Left lung (tissue), 10 donors: Measurements from ENCODE around the gene WDR73. TPM values are rescaled to one million over a fixed set of nuclear protein-coding genes. Genes with fewer than 3 reads are reported as not detected.

Source experiments
- ATAC-seq: fragments of 200-7000 bp; cut with Tn5 transposase; one replicate; pipeline ENCODE4 v1.9.1; 2020; ENCODE audit warnings: moderate library complexity
- DNase-seq, 4 donors: peaks; one replicate each; pipeline ENCODE4 v3.0.0-alpha.2; 2013 to 2020
- H3K27ac ChIP-seq, 2 donors: fragments of 200-600 bp; sonication (generic) in 1 of 2; one replicate each; pipeline versions ENCODE4 v1.5.0 to v1.8.0; 2020 to 2021
- H3K27me3 ChIP-seq, 2 donors: fragments of 200-600 bp; sonication (generic) in 1 of 2; one replicate each; pipeline versions ENCODE4 v1.5.0 to v1.8.0; 2020 to 2021
- H3K36me3 ChIP-seq, 2 donors: fragments of 200-600 bp; sonication (generic) in 1 of 2; one replicate each; pipeline versions ENCODE4 v1.5.0 to v1.8.0; 2020 to 2021
- H3K4me1 ChIP-seq, 2 donors: fragments of 200-600 bp; one replicate each; pipeline ENCODE4 v1.8.0; 2021
- H3K4me3 ChIP-seq, 2 donors: fragments of 200-600 bp; sonication (generic) in 1 of 2; one replicate each; pipeline versions ENCODE4 v1.5.0 to v1.8.0; 2020 to 2021; ENCODE audit warnings: mild to moderate bottlenecking in 1 of 2
- H3K9me3 ChIP-seq, 2 donors: fragments of 200-600 bp; sonication (generic) in 1 of 2; one replicate each; pipeline versions ENCODE4 v1.5.0 to v1.8.0; 2020 to 2021
- intact Hi-C, 2 donors: fragments of 100-400 bp; cut with DNase I; formaldehyde crosslinking; loops; one replicate each; pipeline versions ENCODE4 v1.11.2 to v1.14.2; 2022
- polyA plus RNA-seq, 6 donors: library from polyadenylated mRNA; unstranded; fragments of 120-200 nt; gene quantifications; one replicate each; pipeline ENCODE4 v1.2.1, GENCODE V29; 2013; ENCODE audit not compliant: insufficient read length in 6 of 6
- total RNA-seq, 2 donors: library from RNA; stranded (reverse); fragmentation: NEBNext Ultra II Directional; extraction: Animal tissue kit (Norgen Biotek cat#: 25700); gene quantifications; one replicate each; pipeline ENCODE4 v1.2.1, GENCODE V29; 2021
- TF ChIP-seq, protein P1 (sequence below), 2 donors: fragments of 200-600 bp; sonication (generic) in 1 of 2; IDR thresholded peaks; one replicate each; pipeline versions ENCODE4 v1.5.0 to v1.8.0; 2021; ENCODE audit warnings: antibody characterized with exemption in 2 of 2
- donor health status: DM: no; HTN: yes; CAD: no.
- donor health status: DM: no; HTN: no; CAD: no.

The WDR73 gene
- total and polyA plus RNA-seq, 8 donors, result 25.5 to 48.2 (median 40.2) TPM

DNA sequence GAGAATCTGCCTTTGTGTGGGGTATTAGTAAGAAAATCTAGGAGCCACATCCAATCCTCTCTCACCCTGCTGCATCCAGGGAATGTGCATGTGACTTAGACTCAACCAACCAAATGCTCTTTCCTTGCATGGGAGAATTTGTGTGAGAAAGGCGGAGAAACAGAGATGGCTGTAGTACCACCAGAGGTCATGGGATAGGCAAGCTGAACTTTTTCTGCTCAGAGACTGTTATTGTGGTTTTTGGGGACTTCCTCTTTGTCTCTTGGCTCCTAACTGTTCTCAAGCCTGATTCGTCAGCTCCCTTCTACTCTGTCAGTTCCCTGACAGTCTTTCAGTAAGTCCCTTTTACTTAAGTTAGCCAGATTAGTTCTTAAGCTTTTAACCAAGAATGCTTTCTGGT lies 55.8 kb downstream of the WDR73 start:
- peak; percentile 4 for ATAC-seq
- Histone ChIP-seq H3K27me3 (no peaks in the 10 kb centered on the region), H3K9me3 (no peaks in the 10 kb centered on the region), H3K36me3 (no peaks in the 10 kb centered on the region), H3K4me3 (no peak overlapping the region), H3K27ac (peak overlapping the region; percentile 34 to 71), H3K4me1 (peaks cover 4 to 57% of the 10 kb centered on the region in 2 donors)
- DNase-seq, result no peak
- TF ChIP-seq, protein P1, sequence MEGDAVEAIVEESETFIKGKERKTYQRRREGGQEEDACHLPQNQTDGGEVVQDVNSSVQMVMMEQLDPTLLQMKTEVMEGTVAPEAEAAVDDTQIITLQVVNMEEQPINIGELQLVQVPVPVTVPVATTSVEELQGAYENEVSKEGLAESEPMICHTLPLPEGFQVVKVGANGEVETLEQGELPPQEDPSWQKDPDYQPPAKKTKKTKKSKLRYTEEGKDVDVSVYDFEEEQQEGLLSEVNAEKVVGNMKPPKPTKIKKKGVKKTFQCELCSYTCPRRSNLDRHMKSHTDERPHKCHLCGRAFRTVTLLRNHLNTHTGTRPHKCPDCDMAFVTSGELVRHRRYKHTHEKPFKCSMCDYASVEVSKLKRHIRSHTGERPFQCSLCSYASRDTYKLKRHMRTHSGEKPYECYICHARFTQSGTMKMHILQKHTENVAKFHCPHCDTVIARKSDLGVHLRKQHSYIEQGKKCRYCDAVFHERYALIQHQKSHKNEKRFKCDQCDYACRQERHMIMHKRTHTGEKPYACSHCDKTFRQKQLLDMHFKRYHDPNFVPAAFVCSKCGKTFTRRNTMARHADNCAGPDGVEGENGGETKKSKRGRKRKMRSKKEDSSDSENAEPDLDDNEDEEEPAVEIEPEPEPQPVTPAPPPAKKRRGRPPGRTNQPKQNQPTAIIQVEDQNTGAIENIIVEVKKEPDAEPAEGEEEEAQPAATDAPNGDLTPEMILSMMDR (IDR thresholded peaks at IDR 0.05), result no peak
- intact Hi-C loops, result no loop called here

DNA sequence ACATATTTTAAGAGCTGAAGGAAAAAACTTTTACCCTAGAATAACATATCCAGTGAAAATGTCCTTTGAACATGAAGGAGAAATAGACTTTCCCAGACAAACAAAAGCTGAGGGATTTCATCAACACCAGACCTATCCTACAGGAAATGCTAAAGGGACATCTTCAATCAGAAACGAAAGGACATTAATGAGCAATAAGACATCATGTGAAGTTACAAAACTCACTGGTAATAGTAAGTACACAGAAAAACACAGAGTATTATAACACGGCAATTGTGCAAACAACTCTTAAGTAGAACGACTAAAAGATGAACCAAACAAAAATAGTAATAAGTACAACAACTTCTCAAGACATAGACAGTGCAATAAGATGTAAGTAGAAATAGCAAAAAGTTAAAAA lies 56.8 kb downstream of the WDR73 start:
- no peak overlapping the region for H3K27ac ChIP-seq
- H3K36me3 ChIP-seq, result no peaks in the 10 kb centered on the region
- TF ChIP-seq, protein P1 (IDR thresholded peaks at IDR 0.05), result no peak
- ATAC-seq (no peak), DNase-seq (no peak)
- intact Hi-C loops, result no loop called here
- H3K9me3 ChIP-seq, result no peaks in the 10 kb centered on the region
- no peaks in the 10 kb centered on the region for H3K27me3 ChIP-seq
- peaks cover 4 to 57% of the 10 kb centered on the region in 2 donors for H3K4me1 ChIP-seq
- no peak overlapping the region for H3K4me3 ChIP-seq

DNA sequence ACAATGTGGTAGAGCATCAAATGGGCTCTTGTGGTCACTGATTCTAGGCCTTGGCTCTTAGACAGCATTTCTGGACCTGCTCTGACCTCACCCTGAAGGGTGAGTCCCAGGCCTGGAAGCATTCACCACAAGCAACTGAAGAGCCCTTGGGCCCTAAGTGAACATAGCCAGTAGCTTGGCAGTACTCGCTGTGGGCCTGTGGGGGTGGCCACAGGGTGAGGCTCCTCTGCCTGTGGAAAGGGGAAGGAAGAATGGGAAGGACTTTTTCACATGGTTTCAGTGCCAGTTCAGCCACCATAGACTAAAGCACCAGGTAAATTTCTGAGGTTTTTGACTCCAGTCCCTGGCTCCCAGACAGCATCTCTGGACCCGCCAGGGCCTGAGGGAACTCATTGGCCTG lies 58.4 kb downstream of the WDR73 start:
- intact Hi-C loops, result no loop called here
- no peaks in the 10 kb centered on the region for H3K27me3 ChIP-seq
- peak; percentile 50 for ATAC-seq
- DNase-seq, result peak in 2 of 4 donors; percentile 62 to 78
- TF ChIP-seq, protein P1 (IDR thresholded peaks at IDR 0.05), result no peak
- H3K36me3 ChIP-seq, result no peaks in the 10 kb centered on the region
- no peaks in the 10 kb centered on the region for H3K9me3 ChIP-seq
- H3K27ac ChIP-seq, result no peak overlapping the region
- no peak overlapping the region for H3K4me3 ChIP-seq
- peaks cover 0 to 44% of the 10 kb centered on the region in 2 donors for H3K4me1 ChIP-seq

DNA sequence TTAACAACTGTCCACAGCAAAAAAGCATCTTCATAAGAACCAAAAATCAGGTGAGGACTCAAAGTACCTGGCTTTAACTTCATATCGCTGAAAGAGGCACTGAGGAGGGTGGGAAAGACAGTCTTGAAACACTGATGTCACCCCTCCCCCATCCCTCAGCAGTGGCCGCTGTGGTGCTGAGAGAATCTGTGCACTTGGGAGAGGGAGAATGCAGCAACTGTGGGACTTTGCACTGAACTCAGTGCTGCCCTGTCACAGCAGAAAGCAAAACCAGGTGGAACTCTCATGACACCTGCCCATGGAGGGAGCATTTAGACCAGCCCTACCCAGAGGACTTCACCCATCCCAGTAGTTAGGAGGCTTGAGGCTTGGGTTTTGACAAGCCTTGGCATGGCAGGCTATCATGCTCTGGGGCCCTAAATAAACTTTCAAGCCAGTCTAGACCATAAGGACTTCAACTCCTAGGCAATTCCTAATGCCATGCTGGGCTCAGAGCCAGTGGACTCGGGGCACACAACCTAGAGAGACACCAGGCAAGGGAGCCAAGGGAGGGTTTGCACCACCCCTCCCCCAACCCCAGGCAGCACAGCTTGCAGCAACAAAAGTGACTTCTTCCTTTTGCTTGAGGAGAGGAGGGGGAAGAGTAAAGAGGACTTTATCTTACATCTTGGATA lies 59.3 kb downstream of the WDR73 start:
- no peaks in the 10 kb centered on the region for H3K36me3 ChIP-seq
- H3K4me1 ChIP-seq, result peaks cover 0 to 39% of the 10 kb centered on the region in 2 donors
- no peak for DNase-seq
- H3K27ac ChIP-seq, result no peak overlapping the region
- TF ChIP-seq, protein P1 (IDR thresholded peaks at IDR 0.05), result no peak
- intact Hi-C loops, result no loop called here
- H3K27me3 ChIP-seq, result no peaks in the 10 kb centered on the region
- no peak overlapping the region for H3K4me3 ChIP-seq
- no peak for ATAC-seq
- H3K9me3 ChIP-seq, result no peaks in the 10 kb centered on the region

DNA sequence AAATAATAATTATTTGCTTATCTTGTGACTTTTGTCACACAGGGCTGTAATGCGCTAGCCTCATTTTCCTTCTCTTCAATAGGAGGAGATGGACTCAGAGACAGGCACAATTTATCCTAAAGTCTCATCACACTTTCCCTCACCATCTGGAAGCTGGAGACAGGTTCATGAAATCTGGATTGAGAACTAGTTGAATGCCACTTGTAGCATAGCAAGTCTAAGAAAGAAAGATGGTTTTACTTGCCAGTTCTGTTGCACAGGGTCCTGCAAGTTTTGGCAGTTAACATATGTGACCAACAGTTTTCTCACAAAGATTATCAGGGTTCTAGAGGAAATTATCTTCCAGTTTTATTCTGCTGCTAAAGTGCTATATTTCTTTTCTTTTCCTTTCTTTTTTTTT lies 62.3 kb downstream of the WDR73 start:
- intact Hi-C loops, result no loop called here
- Histone ChIP-seq H3K27me3 (no peaks in the 10 kb centered on the region), H3K4me1 (peaks cover 0 to 23% of the 10 kb centered on the region in 2 donors), H3K27ac (no peak overlapping the region), H3K4me3 (no peak overlapping the region), H3K9me3 (no peaks in the 10 kb centered on the region), H3K36me3 (no peaks in the 10 kb centered on the region)
- TF ChIP-seq, protein P1 (IDR thresholded peaks at IDR 0.05), result no peak
- DNase-seq (no peak), ATAC-seq (no peak)
